ENCODE data around the gene PPME1. TPM values are rescaled to one million over a fixed set of nuclear protein-coding genes. Genes with fewer than 3 reads are reported as not detected.

PPME1 gene
- total and polyA plus RNA-seq, 12 donors = 24.2 to 35.3 (median 30.0) TPM

GRCh38 chr11:74233683-74234082 lies 62.6 kb downstream of the PPME1 start:
- no peaks in the 10 kb centered on the region for H3K27me3 ChIP-seq
- WGBS, 2 donors = 97 to 98% methylated on average over 3 of the region's 3 CpGs
- no peak for TF ChIP-seq CTCF (IDR thresholded peaks at IDR 0.05)
- no peak overlapping the region for H3K27ac ChIP-seq
- no peaks in the 10 kb centered on the region for H3K9me3 ChIP-seq
- no peak overlapping the region for H3K4me3 ChIP-seq
- intact Hi-C loops (cut with DNase I) = loop anchor here in 1 of 10 donors (10.0 kb wide), 1 partner anchor 79 kb away; no protein-coding TSS in a partner anchor
- no peak for ATAC-seq
- no peak for DNase-seq
- H3K36me3 ChIP-seq = peaks cover 0 to 88% (median 19%) of the 10 kb centered on the region in 9 donors
- H3K4me1 ChIP-seq = peaks cover 0 to 21% (median 9%) of the 10 kb centered on the region in 9 donors

GRCh38 chr11:74235121-74235520 lies 64.0 kb downstream of the PPME1 start:
- DNase-seq = no peak
- H3K27ac ChIP-seq = no peak overlapping the region
- H3K4me1 ChIP-seq = peaks cover 0 to 17% (median 7%) of the 10 kb centered on the region in 9 donors
- peak in 2 of 8 donors; percentile 50 to 74 for ATAC-seq
- H3K36me3 ChIP-seq = peaks cover 0 to 98% (median 28%) of the 10 kb centered on the region in 9 donors
- no peaks in the 10 kb centered on the region for H3K9me3 ChIP-seq
- no peak for TF ChIP-seq CTCF (IDR thresholded peaks at IDR 0.05)
- intact Hi-C loops (cut with DNase I) = loop anchor here in 1 of 10 donors (10.0 kb wide), 1 partner anchor 80 kb away; no protein-coding TSS in a partner anchor
- 73 to 83% methylated on average over 4 of the region's 4 CpGs for WGBS, 2 donors
- H3K27me3 ChIP-seq = no peaks in the 10 kb centered on the region
- no peak overlapping the region for H3K4me3 ChIP-seq

- Histone ChIP-seq H3K4me1 (peaks cover 0 to 12% (median 7%) of the 10 kb centered on the region in 9 donors), H3K4me3 (no peak overlapping the region), H3K27me3 (no peaks in the 10 kb centered on the region), H3K9me3 (no peaks in the 10 kb centered on the region), H3K36me3 (peaks cover 0 to 94% (median 37%) of the 10 kb centered on the region in 9 donors), H3K27ac (peak overlapping the region in 1 of 10 donors; percentile 3)
- WGBS, 2 donors = 89 to 91% methylated on average over 2 of the region's 2 CpGs
- ATAC-seq = no peak
- intact Hi-C loops (cut with DNase I) = loop anchor here in 1 of 10 donors (10.0 kb wide), 1 partner anchor 83 kb away; no protein-coding TSS in a partner anchor
- no peak for DNase-seq
- no peak for TF ChIP-seq CTCF (IDR thresholded peaks at IDR 0.05)
Observed at GRCh38 chr11:74237541-74237940, 66.5 kb downstream of the PPME1 start.

GRCh38 chr11:74238243-74238642 lies 67.2 kb downstream of the PPME1 start:
- TF ChIP-seq CTCF (IDR thresholded peaks at IDR 0.05) = no peak
- intact Hi-C loops (cut with DNase I) = loop anchor here in 1 of 10 donors (10.0 kb wide), 1 partner anchor 83 kb away; no protein-coding TSS in a partner anchor
- Histone ChIP-seq H3K36me3 (peaks cover 0 to 90% (median 37%) of the 10 kb centered on the region in 9 donors), H3K4me3 (no peak overlapping the region), H3K27ac (peak overlapping the region in 4 of 10 donors; percentile 1 to 47 (median 7)), H3K9me3 (no peaks in the 10 kb centered on the region), H3K27me3 (no peaks in the 10 kb centered on the region), H3K4me1 (peaks cover 0 to 12% (median 7%) of the 10 kb centered on the region in 9 donors)
- DNase-seq (no peak), ATAC-seq (no peak)
- WGBS, 2 donors = 34 to 36% methylated on average over 1 of the region's 1 CpG
